ENCODE measurements around the gene GCNA. TPM values are rescaled to one million over a fixed set of nuclear protein-coding genes. Genes with fewer than 3 reads are reported as not detected.

Gene GCNA
- total RNA-seq, 4 donors from 2014 or later, result 2.8 to 12.9 (median 8.8) TPM

GRCh38 chrX:71632923-71633657, 54.9 kb downstream of the GCNA start:
- TF ChIP-seq EP300 (IDR thresholded peaks at IDR 0.05), result no peak
- H3K27ac ChIP-seq, result no peak overlapping the region
- WGBS, 2 donors, result 74 to 78% methylated on average over 10 of the region's 10 CpGs
- no peaks in the 10 kb centered on the region for H3K36me3 ChIP-seq
- H3K9me3 ChIP-seq, result no peaks in the 10 kb centered on the region
- no peak overlapping the region for H3K4me3 ChIP-seq
- DNase-seq (ENCODE audit: low spot score in 2 of 2), result no peak
- no peaks in the 10 kb centered on the region for H3K4me1 ChIP-seq
- no peaks in the 10 kb centered on the region for H3K27me3 ChIP-seq

GRCh38 chrX:71634366-71634765, 56.1 kb downstream of the GCNA start:
- Histone ChIP-seq H3K9me3 (no peaks in the 10 kb centered on the region), H3K27ac (no peak overlapping the region), H3K36me3 (no peaks in the 10 kb centered on the region), H3K4me1 (no peaks in the 10 kb centered on the region), H3K4me3 (no peak overlapping the region), H3K27me3 (no peaks in the 10 kb centered on the region)
- WGBS, 2 donors, result 81 to 96% methylated on average over 4 to 6 of the region's 6 CpGs
- no peak for DNase-seq (ENCODE audit: low spot score in 2 of 2)
- TF ChIP-seq EP300 (IDR thresholded peaks at IDR 0.05) (no peak), POLR2A (IDR thresholded peaks at IDR 0.05) (no peak)
- TF ChIP-seq, protein P1, sequence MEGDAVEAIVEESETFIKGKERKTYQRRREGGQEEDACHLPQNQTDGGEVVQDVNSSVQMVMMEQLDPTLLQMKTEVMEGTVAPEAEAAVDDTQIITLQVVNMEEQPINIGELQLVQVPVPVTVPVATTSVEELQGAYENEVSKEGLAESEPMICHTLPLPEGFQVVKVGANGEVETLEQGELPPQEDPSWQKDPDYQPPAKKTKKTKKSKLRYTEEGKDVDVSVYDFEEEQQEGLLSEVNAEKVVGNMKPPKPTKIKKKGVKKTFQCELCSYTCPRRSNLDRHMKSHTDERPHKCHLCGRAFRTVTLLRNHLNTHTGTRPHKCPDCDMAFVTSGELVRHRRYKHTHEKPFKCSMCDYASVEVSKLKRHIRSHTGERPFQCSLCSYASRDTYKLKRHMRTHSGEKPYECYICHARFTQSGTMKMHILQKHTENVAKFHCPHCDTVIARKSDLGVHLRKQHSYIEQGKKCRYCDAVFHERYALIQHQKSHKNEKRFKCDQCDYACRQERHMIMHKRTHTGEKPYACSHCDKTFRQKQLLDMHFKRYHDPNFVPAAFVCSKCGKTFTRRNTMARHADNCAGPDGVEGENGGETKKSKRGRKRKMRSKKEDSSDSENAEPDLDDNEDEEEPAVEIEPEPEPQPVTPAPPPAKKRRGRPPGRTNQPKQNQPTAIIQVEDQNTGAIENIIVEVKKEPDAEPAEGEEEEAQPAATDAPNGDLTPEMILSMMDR (IDR thresholded peaks at IDR 0.05), result no peak

- Histone ChIP-seq H3K36me3 (no peaks in the 10 kb centered on the region), H3K9me3 (no peaks in the 10 kb centered on the region), H3K4me1 (no peaks in the 10 kb centered on the region), H3K27ac (no peak overlapping the region), H3K4me3 (no peak overlapping the region), H3K27me3 (no peaks in the 10 kb centered on the region)
- no peak for DNase-seq (ENCODE audit: low spot score in 2 of 2)
- TF ChIP-seq EP300 (IDR thresholded peaks at IDR 0.05) (no peak), POLR2A (IDR thresholded peaks at IDR 0.05) (no peak)
- TF ChIP-seq, protein P1 (IDR thresholded peaks at IDR 0.05), result no peak
- 66 to 76% methylated on average over 9 of the region's 9 CpGs for WGBS, 2 donors
Observed at GRCh38 chrX:71636438-71637252, 58.4 kb downstream of the GCNA start.

DNA sequence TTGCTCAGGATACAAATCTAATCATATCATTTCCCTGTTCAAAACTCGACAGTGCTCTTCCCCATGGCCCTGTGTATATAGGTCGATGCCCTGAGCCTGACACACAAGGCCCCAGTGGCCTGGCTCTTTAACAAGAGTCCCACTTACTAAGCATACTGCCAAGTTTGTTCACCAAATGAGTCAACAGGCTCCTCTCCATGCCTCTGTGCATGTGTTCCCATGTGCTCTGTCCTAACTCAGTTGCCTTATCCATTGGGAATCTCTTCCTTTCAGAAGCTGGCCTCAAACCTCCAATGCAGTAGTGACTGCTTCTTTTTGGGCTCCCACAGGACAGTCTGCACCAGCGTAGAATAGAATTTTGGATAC, 59.0 kb downstream of the GCNA start:
- TF ChIP-seq EP300 (IDR thresholded peaks at IDR 0.05) (no peak), POLR2A (IDR thresholded peaks at IDR 0.05) (no peak)
- TF ChIP-seq, protein P1 (IDR thresholded peaks at IDR 0.05), result no peak
- H3K27me3 ChIP-seq, result no peaks in the 10 kb centered on the region
- 61 to 80% methylated on average over 3 of the region's 3 CpGs for WGBS, 2 donors
- DNase-seq (ENCODE audit: low spot score in 2 of 2), result no peak
- H3K4me3 ChIP-seq, result no peak overlapping the region
- no peaks in the 10 kb centered on the region for H3K4me1 ChIP-seq
- no peak overlapping the region for H3K27ac ChIP-seq
- H3K9me3 ChIP-seq, result no peaks in the 10 kb centered on the region
- no peaks in the 10 kb centered on the region for H3K36me3 ChIP-seq

GRCh38 chrX:71637848-71638247, 59.6 kb downstream of the GCNA start:
- TF ChIP-seq POLR2A (IDR thresholded peaks at IDR 0.05) (no peak), EP300 (IDR thresholded peaks at IDR 0.05) (no peak)
- TF ChIP-seq, protein P1 (IDR thresholded peaks at IDR 0.05), result no peak

More at GRCh38 chrX:71637848-71638247, 59.6 kb downstream of the GCNA start:
- Histone ChIP-seq H3K4me1 (no peaks in the 10 kb centered on the region), H3K36me3 (no peaks in the 10 kb centered on the region), H3K27me3 (no peaks in the 10 kb centered on the region), H3K4me3 (no peak overlapping the region), H3K27ac (no peak overlapping the region), H3K9me3 (no peaks in the 10 kb centered on the region)
- DNase-seq (ENCODE audit: low spot score in 2 of 2), result no peak
- 50 to 51% methylated on average over 4 of the region's 4 CpGs for WGBS, 2 donors
